ENCODE results near the gene SCCPDH.

The SCCPDH gene

GRCh38 chr1:246801241-246802020 is 77.2 kb downstream of the SCCPDH start:
- no peak overlapping the region for H3K9ac ChIP-seq (ENCODE audit: low read length)
- H3K4me1 ChIP-seq (ENCODE audit: low read length): no peaks in the 10 kb centered on the region
- H3K4me3 ChIP-seq (ENCODE audit: low read length): no peak overlapping the region
- no peak overlapping the region for H2AFZ ChIP-seq (ENCODE audit: low read depth, low read length)
- H4K20me1 ChIP-seq (ENCODE audit: insufficient read depth, low read length): no peaks in the 10 kb centered on the region
- 0 out of 2 replicates have a peak, but pooled peaks cover 6% of the 10 kb centered on the region for H3K9me3 ChIP-seq (ENCODE audit: insufficient read depth, low read length)
- H3K79me2 ChIP-seq (ENCODE audit: low read length): no peaks in the 10 kb centered on the region
- H3K27me3 ChIP-seq (ENCODE audit: low read depth, low read length): no peaks in the 10 kb centered on the region
- TF ChIP-seq EZH2phosphoT487 (IDR thresholded peaks at IDR 0.05; ENCODE audit: low read depth) (no peak), CTCF (IDR thresholded peaks at IDR 0.05; ENCODE audit: low read depth, low read length) (no peak)
- H3K4me2 ChIP-seq (ENCODE audit: low read length): no peak overlapping the region
- no peaks in the 10 kb centered on the region for H3K36me3 ChIP-seq (replicated peaks; ENCODE audit: low read depth, low read length)
- no peak overlapping the region for H3K27ac ChIP-seq (ENCODE audit: low read length)

DNA sequence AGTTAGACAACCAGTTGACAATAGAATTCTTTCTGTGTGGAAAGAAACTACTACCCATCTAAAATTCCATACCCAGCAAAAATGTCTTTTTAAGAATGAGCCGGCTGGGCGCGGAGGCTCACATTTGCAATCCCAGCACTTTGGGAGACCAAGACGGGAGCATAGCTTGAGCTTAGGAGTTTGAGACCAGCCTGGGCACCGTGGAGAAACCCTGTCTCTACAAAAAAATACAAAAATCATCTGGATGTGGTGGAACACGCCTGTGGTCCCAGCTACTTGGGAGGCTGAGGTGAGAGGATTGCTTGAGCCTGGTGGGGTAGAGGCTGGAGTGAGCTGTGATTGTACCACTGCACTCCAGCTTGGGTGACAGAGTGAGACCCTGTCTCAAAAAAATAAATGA is 79.2 kb downstream of the SCCPDH start:
- no peak for TF ChIP-seq CTCF (IDR thresholded peaks at IDR 0.05; ENCODE audit: low read depth, low read length)
- no peak for TF ChIP-seq EZH2phosphoT487 (IDR thresholded peaks at IDR 0.05; ENCODE audit: low read depth)
- Histone ChIP-seq H3K79me2 (ENCODE audit: low read length) (no peaks in the 10 kb centered on the region), H3K4me1 (ENCODE audit: low read length) (no peaks in the 10 kb centered on the region), H3K9ac (ENCODE audit: low read length) (no peak overlapping the region), H3K27me3 (ENCODE audit: low read depth, low read length) (peaks cover 10% of the 10 kb centered on the region; the same call in 1 of the 2 replicates), H3K36me3 (replicated peaks; ENCODE audit: low read depth, low read length) (no peaks in the 10 kb centered on the region), H4K20me1 (ENCODE audit: insufficient read depth, low read length) (no peaks in the 10 kb centered on the region), H3K4me3 (ENCODE audit: low read length) (no peak overlapping the region), H3K27ac (ENCODE audit: low read length) (no peak overlapping the region), H2AFZ (ENCODE audit: low read depth, low read length) (no peak overlapping the region), H3K4me2 (ENCODE audit: low read length) (no peak overlapping the region), H3K9me3 (ENCODE audit: insufficient read depth, low read length) (0 out of 2 replicates have a peak, but pooled peaks cover 6% of the 10 kb centered on the region)

- H3K4me3 ChIP-seq (ENCODE audit: low read length): no peak overlapping the region
- H2AFZ ChIP-seq (ENCODE audit: low read depth, low read length): no peak overlapping the region
These were observed 79.7 kb downstream of the SCCPDH start for GRCh38 chr1:246803883-246804282.

More at GRCh38 chr1:246803883-246804282, 79.7 kb downstream of the SCCPDH start:
- 0 out of 2 replicates have a peak, but pooled peaks cover 6% of the 10 kb centered on the region for H3K9me3 ChIP-seq (ENCODE audit: insufficient read depth, low read length)
- no peaks in the 10 kb centered on the region for H3K79me2 ChIP-seq (ENCODE audit: low read length)
- no peak overlapping the region for H3K4me2 ChIP-seq (ENCODE audit: low read length)
- H3K36me3 ChIP-seq (replicated peaks; ENCODE audit: low read depth, low read length): no peaks in the 10 kb centered on the region
- H3K9ac ChIP-seq (ENCODE audit: low read length): no peak overlapping the region
- no peaks in the 10 kb centered on the region for H3K4me1 ChIP-seq (ENCODE audit: low read length)
- no peak overlapping the region for H3K27ac ChIP-seq (ENCODE audit: low read length)
- H3K27me3 ChIP-seq (ENCODE audit: low read depth, low read length): peaks cover 12% of the 10 kb centered on the region; the same call in 1 of the 2 replicates
- H4K20me1 ChIP-seq (ENCODE audit: insufficient read depth, low read length): no peaks in the 10 kb centered on the region
- TF ChIP-seq EZH2phosphoT487 (IDR thresholded peaks at IDR 0.05; ENCODE audit: low read depth): no peak
- no peak for TF ChIP-seq CTCF (IDR thresholded peaks at IDR 0.05; ENCODE audit: low read depth, low read length)
